Activated CD4-positive, alpha-beta T cell treated with anti-CD3 and anti-CD28 coated beads for 36 hours (primary cell): Measurements from ENCODE around the gene PLEKHA8. TPM values are rescaled to one million over a fixed set of nuclear protein-coding genes. Genes with fewer than 3 reads are reported as not detected.

Source experiments
- ATAC-seq: fragments of 200-7000 bp; cut with Tn5 transposase; one replicate; pipeline ENCODE4 v1.10.0; 2021; ENCODE audit warnings: mild to moderate bottlenecking, moderate library complexity
- CTCF ChIA-PET: fragments of 350-600 bp; sonication (Branson Sonifier 250); formaldehyde crosslinking; loops from one replicate; lab custom pipeline; 2021; ENCODE audit warnings: antibody characterized with exemption; lab: Charles Lee
- POLR2A ChIA-PET: fragments of 350-600 bp; sonication (Branson Sonifier 250); formaldehyde crosslinking; loops from one replicate; lab custom pipeline; 2021; ENCODE audit warnings: antibody characterized with exemption, inconsistent platforms; lab: Charles Lee
- DNase-seq: peaks from one replicate; pipeline ENCODE4 v3.0.0-alpha.2; 2020
- H3K27ac Mint-ChIP-seq: one replicate; pipeline ENCODE4 v1.8.0; 2021; ENCODE audit warnings: mixed read lengths
- H3K27me3 Mint-ChIP-seq: one replicate; pipeline ENCODE4 v1.8.0; 2021; ENCODE audit warnings: mixed read lengths
- H3K36me3 Mint-ChIP-seq: one replicate; pipeline ENCODE4 v1.8.0; 2021; ENCODE audit warnings: low read depth, mixed read lengths
- H3K4me1 Mint-ChIP-seq: one replicate; pipeline ENCODE4 v1.8.0; 2021; ENCODE audit warnings: mixed read lengths
- H3K4me3 Mint-ChIP-seq: one replicate; pipeline ENCODE4 v1.8.0; 2021; ENCODE audit warnings: mild to moderate bottlenecking, moderate library complexity, mixed read lengths
- H3K9me3 Mint-ChIP-seq: one replicate; pipeline ENCODE4 v1.8.0; 2021; ENCODE audit warnings: low read depth, mixed read lengths
- intact Hi-C, 2 experiments: fragments of 100-400 bp; cut with DNase I in 1 of 2; cut with micrococcal nuclease in 1 of 2; formaldehyde crosslinking; loops; one replicate each; pipeline versions ENCODE4 v1.14.2 to v1.15.1; 2022 to 2024; cut with DNase I, micrococcal nuclease
- total RNA-seq, 2 experiments: library from RNA; stranded (reverse); gene quantifications; one replicate each; pipeline ENCODE4 v1.2.3, GENCODE V29; 2021

PLEKHA8 gene
- total RNA-seq, 2 experiments from 2014 or later, result 9.0 to 11.1 TPM

- peak within 1 kb of the TSS; percentile 81 for H3K4me3 Mint-ChIP-seq
- H3K9me3 Mint-ChIP-seq, result no peaks in the 10 kb centered on the region
- intact Hi-C loops, result loop anchor here (1.0 to 10.0 kb wide), 7 partner anchors 28 to 460 kb away; partner anchors contain the start of genes PLEKHA8 (in 2 of the 2), ZNRF2 (in 2 of the 2), FKBP14 (in 1 of the 2) and GARS1 (in 1 of the 2)
- peaks cover 4% of the 10 kb centered on the region for H3K4me1 Mint-ChIP-seq
- H3K27ac Mint-ChIP-seq, result peak within 1 kb of the TSS; percentile 84
- H3K36me3 Mint-ChIP-seq, result no peaks in the 10 kb centered on the region
- peak; percentile 92 for DNase-seq
- H3K27me3 Mint-ChIP-seq, result no peaks in the 10 kb centered on the region
- ChIA-PET POLR2A (interaction anchor here (2.4 kb wide), 1 partner anchor 14 kb away, joined by 10 read pairs; no protein-coding TSS in a partner anchor), CTCF (interaction anchor here (0.8 kb wide), 1 partner anchor 9 kb away, joined by 3 read pairs; no protein-coding TSS in a partner anchor)
- peak; percentile 83 for ATAC-seq
Observed at GRCh38 chr7:30134611-30135300, 106.5 kb downstream of the PLEKHA8 start, which contains the start of gene MTURN. MTURN (plus strand) TSS chr7:30134986; CDS start chr7:30135137, 151 bp downstream.

DNA sequence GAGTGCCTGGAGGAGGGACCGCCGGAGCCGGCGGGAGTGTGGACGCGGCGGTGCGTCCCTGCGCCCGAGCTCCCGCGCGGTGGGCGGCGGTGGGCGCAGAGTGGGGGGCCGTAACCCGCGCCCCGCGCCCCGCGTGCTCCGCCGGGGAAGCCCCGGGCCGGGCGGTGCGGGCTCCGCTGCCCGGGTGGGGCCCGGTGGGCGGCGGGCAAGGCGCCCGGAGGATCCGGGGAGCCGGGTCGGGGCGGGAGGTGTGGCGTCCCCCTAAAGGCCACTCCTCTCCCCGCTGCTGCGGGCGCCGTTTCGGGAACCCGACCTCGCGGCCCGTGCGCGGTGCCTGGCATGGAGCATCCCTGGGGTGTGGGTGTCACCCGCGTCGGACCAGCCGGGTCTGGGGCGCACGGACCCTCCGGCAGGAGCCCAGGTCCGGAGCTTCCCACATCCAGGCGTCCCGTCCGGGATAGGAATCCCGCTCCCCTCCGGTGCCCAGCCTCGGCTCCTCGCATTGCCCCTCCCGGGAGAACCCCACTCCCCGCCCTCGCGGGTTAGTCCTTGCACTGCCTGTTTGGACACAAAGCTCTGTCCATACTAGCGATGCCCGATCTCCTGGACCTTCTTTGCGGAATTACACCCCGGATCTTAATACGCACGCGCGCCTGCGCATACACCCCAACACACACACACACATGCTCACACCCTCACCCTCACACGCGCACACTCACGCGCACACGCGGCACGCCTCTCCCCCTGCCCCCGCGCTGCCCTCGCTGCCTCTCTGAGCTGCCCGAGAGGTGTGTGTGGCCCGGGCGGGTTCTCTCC is 107.3 kb downstream of the PLEKHA8 start:
- Mint-ChIP-seq H3K4me1 (peaks cover 4% of the 10 kb centered on the region), H3K36me3 (no peaks in the 10 kb centered on the region), H3K4me3 (peak overlapping the region; percentile 81), H3K27me3 (no peaks in the 10 kb centered on the region), H3K9me3 (no peaks in the 10 kb centered on the region), H3K27ac (peak overlapping the region; percentile 84)
- intact Hi-C loops, result loop anchor here (1.0 to 10.0 kb wide), 6 partner anchors 27 to 459 kb away; partner anchors contain the start of genes ZNRF2 (in 2 of the 2), FKBP14 (in 1 of the 2), GARS1 (in 1 of the 2) and NOD1 (in 1 of the 2)
- ATAC-seq, result peak; percentile 58
- peak; percentile 75 for DNase-seq
- ChIA-PET CTCF (no interaction called here), POLR2A (interaction anchor here (2.4 kb wide), 1 partner anchor 13 kb away, joined by 10 read pairs; no protein-coding TSS in a partner anchor)

GRCh38 chr7:30136117-30136731 is 108.0 kb downstream of the PLEKHA8 start:
- POLR2A ChIA-PET, result interaction anchor here (2.4 kb wide), 1 partner anchor 12 kb away, joined by 10 read pairs; no protein-coding TSS in a partner anchor
- H3K27me3 Mint-ChIP-seq, result no peaks in the 10 kb centered on the region
- CTCF ChIA-PET, result interaction anchor here (1.0 kb wide), 1 partner anchor 10 kb away, joined by 3 read pairs; no protein-coding TSS in a partner anchor
- peaks cover 4% of the 10 kb centered on the region for H3K4me1 Mint-ChIP-seq
- peak overlapping the region; percentile 84 for H3K27ac Mint-ChIP-seq
- H3K36me3 Mint-ChIP-seq, result no peaks in the 10 kb centered on the region
- no peak for DNase-seq
- ATAC-seq, result no peak
- no peaks in the 10 kb centered on the region for H3K9me3 Mint-ChIP-seq
- peak overlapping the region; percentile 81 for H3K4me3 Mint-ChIP-seq
- intact Hi-C loops, result loop anchor here in 1 of 2 experiments (5.0 to 10.0 kb wide), 2 partner anchors 109 to 149 kb away; partner anchors contain the start of genes FKBP14, PLEKHA8 and ZNRF2

GRCh38 chr7:30136743-30137485 is 108.7 kb downstream of the PLEKHA8 start:
- H3K4me1 Mint-ChIP-seq, result peaks cover 4% of the 10 kb centered on the region
- no peak for ATAC-seq
- no peak overlapping the region for H3K27ac Mint-ChIP-seq
- no peaks in the 10 kb centered on the region for H3K36me3 Mint-ChIP-seq
- POLR2A ChIA-PET, result no interaction called here
- H3K9me3 Mint-ChIP-seq, result no peaks in the 10 kb centered on the region
- H3K27me3 Mint-ChIP-seq, result no peaks in the 10 kb centered on the region
- DNase-seq, result no peak
- peak overlapping the region; percentile 81 for H3K4me3 Mint-ChIP-seq
- CTCF ChIA-PET, result interaction anchor here (1.0 kb wide), 1 partner anchor 9 kb away, joined by 3 read pairs; no protein-coding TSS in a partner anchor
- intact Hi-C loops, result loop anchor here in 1 of 2 experiments (5.0 to 10.0 kb wide), 2 partner anchors 110 to 148 kb away; partner anchors contain the start of genes FKBP14, PLEKHA8 and ZNRF2

GRCh38 chr7:30139836-30140384 is 111.7 kb downstream of the PLEKHA8 start:
- DNase-seq (no peak), ATAC-seq (no peak)
- H3K4me1 Mint-ChIP-seq, result peaks cover 10% of the 10 kb centered on the region
- H3K27ac Mint-ChIP-seq, result no peak overlapping the region
- POLR2A ChIA-PET, result no interaction called here
- CTCF ChIA-PET, result no interaction called here
- no peaks in the 10 kb centered on the region for H3K9me3 Mint-ChIP-seq
- intact Hi-C loops, result loop anchor here in 1 of 2 experiments (5.0 to 10.0 kb wide), 2 partner anchors 113 to 145 kb away; partner anchors contain the start of genes FKBP14, PLEKHA8 and ZNRF2
- H3K36me3 Mint-ChIP-seq, result no peaks in the 10 kb centered on the region
- no peak overlapping the region for H3K4me3 Mint-ChIP-seq
- H3K27me3 Mint-ChIP-seq, result no peaks in the 10 kb centered on the region

- Mint-ChIP-seq H3K4me1 (peaks cover 10% of the 10 kb centered on the region), H3K36me3 (no peaks in the 10 kb centered on the region), H3K27me3 (no peaks in the 10 kb centered on the region), H3K4me3 (no peak overlapping the region), H3K9me3 (no peaks in the 10 kb centered on the region), H3K27ac (no peak overlapping the region)
- DNase-seq, result no peak
- ChIA-PET CTCF (no interaction called here), POLR2A (no interaction called here)
- ATAC-seq, result no peak
- intact Hi-C loops, result no loop called here
Observed at GRCh38 chr7:30140456-30140855, 112.2 kb downstream of the PLEKHA8 start.

DNA sequence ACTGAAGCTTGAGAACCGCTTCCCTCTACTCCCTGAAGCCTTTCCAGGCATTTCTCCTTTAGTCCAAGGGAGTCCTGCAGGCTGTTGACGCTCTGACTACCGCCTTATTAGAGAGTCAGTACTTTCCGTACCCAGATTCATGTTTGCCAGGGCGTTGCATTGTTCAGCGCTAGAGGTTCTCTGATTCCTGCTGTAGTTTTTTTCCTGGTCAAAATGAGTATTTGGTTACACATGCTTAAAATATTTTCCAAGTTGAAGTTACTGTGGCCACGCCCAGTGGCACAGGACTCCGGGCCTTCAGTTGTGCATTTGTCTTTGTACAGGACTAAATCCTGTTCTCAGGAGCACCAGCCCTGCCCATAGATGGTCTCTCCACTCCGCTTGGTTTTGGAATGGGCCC is 114.5 kb downstream of the PLEKHA8 start:
- DNase-seq (no peak), ATAC-seq (no peak)
- CTCF ChIA-PET, result no interaction called here
- H3K27ac Mint-ChIP-seq, result no peak overlapping the region
- POLR2A ChIA-PET, result no interaction called here
- H3K9me3 Mint-ChIP-seq, result no peaks in the 10 kb centered on the region
- H3K4me3 Mint-ChIP-seq, result no peak overlapping the region
- no peaks in the 10 kb centered on the region for H3K27me3 Mint-ChIP-seq
- peaks cover 10% of the 10 kb centered on the region for H3K4me1 Mint-ChIP-seq
- intact Hi-C loops, result no loop called here
- no peaks in the 10 kb centered on the region for H3K36me3 Mint-ChIP-seq

DNA sequence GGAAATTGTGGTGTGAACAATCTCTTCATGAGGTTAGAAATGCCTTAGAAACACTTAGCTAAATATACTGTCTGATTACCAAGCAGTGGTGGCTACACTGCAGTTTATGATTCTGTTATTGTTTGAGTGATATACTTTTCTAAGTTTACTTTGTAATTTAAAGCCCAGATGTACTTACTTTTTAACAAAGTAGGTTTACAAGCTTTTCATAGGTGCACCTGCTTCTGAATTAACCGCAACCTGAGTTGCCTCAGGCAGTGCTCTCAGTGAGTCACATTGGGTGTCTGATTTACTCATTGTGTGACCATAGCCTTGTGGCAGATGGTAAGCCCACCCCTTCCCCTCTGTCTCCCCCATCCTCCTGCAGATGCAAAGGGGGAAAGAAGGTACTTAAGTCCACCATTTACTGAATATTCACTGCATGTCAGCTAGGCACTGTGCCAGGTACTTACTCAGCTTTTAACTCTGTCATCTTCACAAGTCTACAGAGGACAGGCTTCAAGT is 115.6 kb downstream of the PLEKHA8 start:
- Mint-ChIP-seq H3K36me3 (peaks cover 2% of the 10 kb centered on the region), H3K4me1 (peaks cover 10% of the 10 kb centered on the region), H3K4me3 (no peak overlapping the region), H3K9me3 (no peaks in the 10 kb centered on the region), H3K27me3 (no peaks in the 10 kb centered on the region), H3K27ac (no peak overlapping the region)
- CTCF ChIA-PET, result interaction anchor here (0.9 to 1.5 kb wide), 3 partner anchors 13 to 21 kb away, joined by 3 to 4 read pairs (median 3); no protein-coding TSS in a partner anchor
- intact Hi-C loops, result no loop called here
- DNase-seq, result peak; percentile 26
- ATAC-seq, result peak; percentile 70
- POLR2A ChIA-PET, result no interaction called here

- DNase-seq (no peak), ATAC-seq (no peak)
- intact Hi-C loops, result no loop called here
- peaks cover 2% of the 10 kb centered on the region for H3K36me3 Mint-ChIP-seq
- peaks cover 10% of the 10 kb centered on the region for H3K4me1 Mint-ChIP-seq
- POLR2A ChIA-PET, result no interaction called here
- H3K9me3 Mint-ChIP-seq, result no peaks in the 10 kb centered on the region
- H3K27ac Mint-ChIP-seq, result no peak overlapping the region
- H3K27me3 Mint-ChIP-seq, result no peaks in the 10 kb centered on the region
- CTCF ChIA-PET, result interaction anchor here (1.0 to 1.5 kb wide), 2 partner anchors 16 to 20 kb away, joined by 3 to 4 read pairs; no protein-coding TSS in a partner anchor
- no peak overlapping the region for H3K4me3 Mint-ChIP-seq
Observed at GRCh38 chr7:30144657-30145306, 116.6 kb downstream of the PLEKHA8 start.
